Sigmoid colon (tissue), 7 donors: Measurements from ENCODE around the gene DFFB. TPM values are rescaled to one million over a fixed set of nuclear protein-coding genes. Genes with fewer than 3 reads are reported as not detected.

Source experiments
- DNase-seq: peaks from one replicate; pipeline ENCODE4 v3.0.0-alpha.2; 2019
- H3K27ac ChIP-seq, 4 donors: fragments of 200-600 bp; sonication (generic); one replicate each; pipeline ENCODE4 v1.5.1; 2016 to 2019; ENCODE audit warnings: mild to moderate bottlenecking in 1 of 4
- H3K27me3 ChIP-seq, 3 donors: fragments of 200-600 bp; sonication (generic); one replicate each; pipeline ENCODE4 v1.5.1; 2019; ENCODE audit warnings: mild to moderate bottlenecking in 1 of 3
- H3K36me3 ChIP-seq, 4 donors: fragments of 200-600 bp; sonication (generic); one replicate each; pipeline ENCODE4 v1.5.1; 2016 to 2019
- H3K4me1 ChIP-seq, 4 donors: fragments of 200-600 bp; sonication (generic); one replicate each; pipeline ENCODE4 v1.5.1; 2017 to 2019
- H3K4me3 ChIP-seq, 4 donors: fragments of 200-600 bp; sonication (generic); one replicate each; pipeline ENCODE4 v1.5.1; 2017 to 2019; ENCODE audit warnings: mild to moderate bottlenecking in 2 of 4, moderate library complexity in 1 of 4
- H3K9me3 ChIP-seq, 4 donors: fragments of 200-600 bp in 3 of 4; sonication (generic) in 3 of 4; one replicate each; pipeline versions ENCODE4 v1.5.1 to v1.6.1; 2013 to 2019
- CTCF ChIP-seq, 4 experiments: fragments of 450-650 bp in 3 of 4; fragments of 200-600 bp in 1 of 4; IDR thresholded peaks; one replicate each; pipeline ENCODE4 v1.5.1; 2016 to 2019; ENCODE audit warnings: antibody characterized with exemption in 4 of 4, mild to moderate bottlenecking in 3 of 4, moderate library complexity in 2 of 4
- EP300 ChIP-seq, 4 donors: sonication (generic); formaldehyde crosslinking; IDR thresholded peaks; one replicate each; pipeline ENCODE4 v1.6.1; 2017; ENCODE audit warnings: antibody characterized with exemption in 4 of 4
- POLR2A ChIP-seq, 2 donors: fragments of 450-650 bp; IDR thresholded peaks; one replicate each; pipeline ENCODE4 v1.6.1; 2016; ENCODE audit warnings: antibody characterized with exemption in 2 of 2, mild to moderate bottlenecking in 2 of 2, moderate library complexity in 2 of 2
- POLR2AphosphoS5 ChIP-seq, 4 donors: sonication (generic); formaldehyde crosslinking; IDR thresholded peaks; one replicate each; pipeline ENCODE4 v1.6.1; 2017; ENCODE audit warnings: antibody characterized with exemption in 4 of 4
- WGBS, 2 donors: extraction: QIAGEN DNeasy Blood & Tissue Kit; methylation state at CpG; one replicate each; pipeline ENCODE4 v1.1.7; 2013; 5-methylcytosine and 5-hydroxymethylcytosine counted together
- intact Hi-C: fragments of 100-400 bp; cut with DNase I; formaldehyde crosslinking; loops from one replicate; pipeline ENCODE4 v1.15.1; 2023
- polyA plus RNA-seq, 3 donors: library from polyadenylated mRNA; stranded (reverse); fragments of 200-250 nt; gene quantifications; one replicate each; pipeline ENCODE4 v1.2.3, GENCODE V29; 2013
- total RNA-seq, 4 donors: library from RNA; depleted of rRNA; stranded (reverse); fragments of >200 nt; gene quantifications; one replicate each; pipeline ENCODE4 v1.1.0, GENCODE V29; 2016
- donor health status: healthy with polysubstance abuse.
- donor health status: Bipolar disorder and iron deficiency.
- donor health status: healthy.

Gene DFFB
- total and polyA plus RNA-seq, 7 donors = 1.8 to 9.0 (median 6.1) TPM

GRCh38 chr1:3924186-3924824 lies 67.0 kb downstream of the DFFB start:
- no peaks in the 10 kb centered on the region for H3K9me3 ChIP-seq
- no peak overlapping the region for H3K4me3 ChIP-seq
- H3K36me3 ChIP-seq = no peaks in the 10 kb centered on the region
- peaks cover 0 to 5% (median 0%) of the 10 kb centered on the region in 3 donors for H3K27me3 ChIP-seq
- intact Hi-C loops = no loop called here
- 65 to 73% methylated on average over 13 of the region's 13 CpGs for WGBS, 2 donors
- DNase-seq = peak; percentile 60
- peaks cover 0 to 5% (median 2%) of the 10 kb centered on the region in 4 donors for H3K4me1 ChIP-seq
- H3K27ac ChIP-seq = no peak overlapping the region
- TF ChIP-seq POLR2AphosphoS5 (IDR thresholded peaks at IDR 0.05) = no peak
- no peak for TF ChIP-seq CTCF (IDR thresholded peaks at IDR 0.05)
- TF ChIP-seq EP300 (IDR thresholded peaks at IDR 0.05) = no peak
- TF ChIP-seq POLR2A (IDR thresholded peaks at IDR 0.05) = no peak

- no peaks in the 10 kb centered on the region for H3K9me3 ChIP-seq
- H3K27ac ChIP-seq = no peak overlapping the region
- no peaks in the 10 kb centered on the region for H3K27me3 ChIP-seq
- H3K4me3 ChIP-seq = no peak overlapping the region
- intact Hi-C loops = no loop called here
- 41 to 48% methylated on average over 3 of the region's 3 CpGs for WGBS, 2 donors
- no peak for DNase-seq
- peaks cover 0 to 5% (median 2%) of the 10 kb centered on the region in 4 donors for H3K4me1 ChIP-seq
- no peaks in the 10 kb centered on the region for H3K36me3 ChIP-seq
- no peak for TF ChIP-seq EP300 (IDR thresholded peaks at IDR 0.05)
- no peak for TF ChIP-seq POLR2AphosphoS5 (IDR thresholded peaks at IDR 0.05)
- TF ChIP-seq POLR2A (IDR thresholded peaks at IDR 0.05) = no peak
- TF ChIP-seq CTCF (IDR thresholded peaks at IDR 0.05) = no peak
Measured at GRCh38 chr1:3924825-3925220, 67.5 kb downstream of the DFFB start.

- WGBS, 2 donors = 86 to 87% methylated on average over 12 of the region's 12 CpGs
- H3K27me3 ChIP-seq = no peaks in the 10 kb centered on the region
- no peak overlapping the region for H3K4me3 ChIP-seq
- intact Hi-C loops = no loop called here
- no peak overlapping the region for H3K27ac ChIP-seq
- peaks cover 0 to 5% (median 2%) of the 10 kb centered on the region in 4 donors for H3K4me1 ChIP-seq
- no peak for TF ChIP-seq POLR2A (IDR thresholded peaks at IDR 0.05)
- no peak for TF ChIP-seq POLR2AphosphoS5 (IDR thresholded peaks at IDR 0.05)
- no peak for TF ChIP-seq CTCF (IDR thresholded peaks at IDR 0.05)
- TF ChIP-seq EP300 (IDR thresholded peaks at IDR 0.05) = no peak
- H3K9me3 ChIP-seq = no peaks in the 10 kb centered on the region
- DNase-seq = no peak
- H3K36me3 ChIP-seq = no peaks in the 10 kb centered on the region
Measured at GRCh38 chr1:3925256-3925655, 68.0 kb downstream of the DFFB start.

- Histone ChIP-seq H3K4me1 (peaks cover 0 to 5% (median 2%) of the 10 kb centered on the region in 4 donors), H3K36me3 (no peaks in the 10 kb centered on the region), H3K27me3 (no peaks in the 10 kb centered on the region), H3K4me3 (no peak overlapping the region), H3K27ac (no peak overlapping the region), H3K9me3 (no peaks in the 10 kb centered on the region)
- TF ChIP-seq POLR2A (IDR thresholded peaks at IDR 0.05) = no peak
- no peak for TF ChIP-seq EP300 (IDR thresholded peaks at IDR 0.05)
- TF ChIP-seq POLR2AphosphoS5 (IDR thresholded peaks at IDR 0.05) = no peak
- TF ChIP-seq CTCF (IDR thresholded peaks at IDR 0.05) = no peak
- DNase-seq = no peak
- intact Hi-C loops = no loop called here
- WGBS, 2 donors = 83% methylated on average over 8 of the region's 8 CpGs
Measured at GRCh38 chr1:3925762-3926161, 68.5 kb downstream of the DFFB start.

GRCh38 chr1:3926956-3927355 lies 69.7 kb downstream of the DFFB start:
- no peak for DNase-seq
- TF ChIP-seq POLR2AphosphoS5 (IDR thresholded peaks at IDR 0.05) (no peak), POLR2A (IDR thresholded peaks at IDR 0.05) (no peak), CTCF (IDR thresholded peaks at IDR 0.05) (no peak), EP300 (IDR thresholded peaks at IDR 0.05) (no peak)
- intact Hi-C loops = no loop called here
- no peak overlapping the region for H3K27ac ChIP-seq
- no peaks in the 10 kb centered on the region for H3K9me3 ChIP-seq
- H3K36me3 ChIP-seq = no peaks in the 10 kb centered on the region
- H3K4me3 ChIP-seq = no peak overlapping the region
- peaks cover 0 to 8% (median 3%) of the 10 kb centered on the region in 3 donors for H3K27me3 ChIP-seq
- peaks cover 0 to 5% (median 2%) of the 10 kb centered on the region in 4 donors for H3K4me1 ChIP-seq
